RWPE2 (cell line): ENCODE results near the gene GFOD1.

Experiments
- ATAC-seq: fragments of 200-7000 bp; cut with Tn5 transposase; 3 replicates; pipeline ENCODE4 v1.9.1; 2021; ENCODE audit warnings: low read depth
- DNase-seq: peaks from one replicate; pipeline ENCODE4 v3.0.0-alpha.2; 2020; ENCODE audit warnings: low spot score
- H3K27ac ChIP-seq: fragments of 450-650 bp; 2 replicates; pipeline ENCODE4 v1.5.1; 2017; ENCODE audit warnings: mild to moderate bottlenecking; ENCODE audit not compliant: poor library complexity, severe bottlenecking
- H3K27me3 ChIP-seq: fragments of 250-450 bp; sonication (Bioruptor Pico); 2 replicates; pipeline ENCODE4 v1.5.1; 2021; ENCODE audit warnings: mild to moderate bottlenecking, moderate library complexity; ENCODE audit not compliant: insufficient read depth, poor library complexity, severe bottlenecking
- H3K36me3 ChIP-seq: fragments of 250-450 bp; sonication (Bioruptor Pico); 2 replicates; pipeline ENCODE4 v1.5.1; 2020; ENCODE audit warnings: low read depth, mild to moderate bottlenecking, moderate library complexity
- H3K4me1 ChIP-seq: fragments of 250-450 bp; sonication (Bioruptor Pico); 2 replicates; pipeline ENCODE4 v1.5.1; 2021; ENCODE audit warnings: mild to moderate bottlenecking, moderate library complexity; ENCODE audit not compliant: insufficient read depth, poor library complexity, severe bottlenecking
- H3K4me3 ChIP-seq: fragments of 250-450 bp; sonication (Bioruptor Pico); 2 replicates; pipeline ENCODE4 v1.5.1; 2021; ENCODE audit warnings: mild to moderate bottlenecking, moderate library complexity; ENCODE audit not compliant: severe bottlenecking
- H3K9me3 ChIP-seq: fragments of 250-450 bp; sonication (Bioruptor Pico); 2 replicates; pipeline ENCODE4 v1.5.1; 2021; ENCODE audit warnings: mild to moderate bottlenecking, moderate library complexity; ENCODE audit not compliant: severe bottlenecking
- TF ChIP-seq, protein P1 (sequence below): fragments of 450-650 bp; IDR thresholded peaks from one replicate; pipeline ENCODE4 v1.5.1; 2017; ENCODE audit warnings: mild to moderate bottlenecking, moderate library complexity; ENCODE audit not compliant: poor library complexity, severe bottlenecking

The GFOD1 gene

DNA sequence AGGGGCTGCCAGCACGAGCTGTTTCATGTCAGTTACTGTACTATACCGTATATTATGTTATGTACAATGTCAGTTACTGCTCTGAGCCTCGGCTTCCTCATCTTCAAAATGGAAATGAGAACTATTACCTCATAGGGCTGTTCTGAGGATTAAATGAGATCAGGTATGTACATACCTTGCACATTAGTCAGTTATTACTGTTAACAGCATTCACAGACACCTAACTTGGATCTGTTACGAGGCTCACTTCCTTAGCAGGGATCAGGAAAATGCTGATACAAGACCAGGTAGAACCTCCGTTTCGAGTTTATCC lies 89.4 kb downstream of the GFOD1 start:
- no peaks in the 10 kb centered on the region for H3K36me3 ChIP-seq
- no peak overlapping the region for H3K4me3 ChIP-seq
- peaks cover 40% of the 10 kb centered on the region for H3K4me1 ChIP-seq
- H3K27me3 ChIP-seq = no peaks in the 10 kb centered on the region
- DNase-seq (no peak), ATAC-seq (peak; percentile 92)
- peak overlapping the region; percentile 86 for H3K27ac ChIP-seq
- TF ChIP-seq, protein P1, sequence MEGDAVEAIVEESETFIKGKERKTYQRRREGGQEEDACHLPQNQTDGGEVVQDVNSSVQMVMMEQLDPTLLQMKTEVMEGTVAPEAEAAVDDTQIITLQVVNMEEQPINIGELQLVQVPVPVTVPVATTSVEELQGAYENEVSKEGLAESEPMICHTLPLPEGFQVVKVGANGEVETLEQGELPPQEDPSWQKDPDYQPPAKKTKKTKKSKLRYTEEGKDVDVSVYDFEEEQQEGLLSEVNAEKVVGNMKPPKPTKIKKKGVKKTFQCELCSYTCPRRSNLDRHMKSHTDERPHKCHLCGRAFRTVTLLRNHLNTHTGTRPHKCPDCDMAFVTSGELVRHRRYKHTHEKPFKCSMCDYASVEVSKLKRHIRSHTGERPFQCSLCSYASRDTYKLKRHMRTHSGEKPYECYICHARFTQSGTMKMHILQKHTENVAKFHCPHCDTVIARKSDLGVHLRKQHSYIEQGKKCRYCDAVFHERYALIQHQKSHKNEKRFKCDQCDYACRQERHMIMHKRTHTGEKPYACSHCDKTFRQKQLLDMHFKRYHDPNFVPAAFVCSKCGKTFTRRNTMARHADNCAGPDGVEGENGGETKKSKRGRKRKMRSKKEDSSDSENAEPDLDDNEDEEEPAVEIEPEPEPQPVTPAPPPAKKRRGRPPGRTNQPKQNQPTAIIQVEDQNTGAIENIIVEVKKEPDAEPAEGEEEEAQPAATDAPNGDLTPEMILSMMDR = peak; percentile 11
- H3K9me3 ChIP-seq = no peaks in the 10 kb centered on the region

DNA sequence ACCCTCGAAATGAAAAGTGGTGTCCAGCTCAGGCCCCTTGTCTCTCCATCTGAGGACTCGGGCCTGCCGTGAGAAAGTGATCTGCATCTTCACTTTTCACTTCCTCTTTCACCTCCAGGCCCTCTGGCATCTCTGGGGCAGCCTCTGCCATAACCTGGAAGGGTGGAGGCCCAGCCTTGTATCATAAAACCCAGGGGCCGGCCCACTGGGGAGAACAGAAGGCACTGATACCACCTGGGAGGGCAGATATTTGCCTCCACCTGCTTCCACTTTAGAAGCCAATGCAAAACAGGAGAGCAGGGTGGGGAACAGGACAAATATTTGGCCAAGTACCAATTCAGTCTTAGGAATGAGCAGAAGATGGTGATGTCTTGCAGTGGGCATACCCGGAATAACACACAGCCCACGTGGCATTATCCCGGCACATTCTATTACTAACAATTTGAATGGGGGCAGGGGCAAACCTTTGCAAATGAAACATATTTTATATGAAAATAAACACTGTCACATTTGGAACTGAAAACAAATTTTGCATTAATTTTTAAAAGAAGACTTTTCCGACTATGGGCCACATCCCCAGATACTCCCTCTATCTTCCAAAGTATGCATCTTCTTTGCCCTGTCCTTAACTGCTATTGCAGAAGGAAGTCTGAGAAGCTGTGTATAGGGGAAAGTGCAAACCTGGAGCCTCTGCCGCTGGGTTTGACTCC lies 89.9 kb downstream of the GFOD1 start:
- peaks cover 45% of the 10 kb centered on the region for H3K4me1 ChIP-seq
- H3K27me3 ChIP-seq = no peaks in the 10 kb centered on the region
- H3K36me3 ChIP-seq = no peaks in the 10 kb centered on the region
- TF ChIP-seq, protein P1 = peak; percentile 18
- H3K9me3 ChIP-seq = no peaks in the 10 kb centered on the region
- H3K4me3 ChIP-seq = no peak overlapping the region
- peak overlapping the region; percentile 86 for H3K27ac ChIP-seq
- DNase-seq = no peak
- ATAC-seq = peak; percentile 59

DNA sequence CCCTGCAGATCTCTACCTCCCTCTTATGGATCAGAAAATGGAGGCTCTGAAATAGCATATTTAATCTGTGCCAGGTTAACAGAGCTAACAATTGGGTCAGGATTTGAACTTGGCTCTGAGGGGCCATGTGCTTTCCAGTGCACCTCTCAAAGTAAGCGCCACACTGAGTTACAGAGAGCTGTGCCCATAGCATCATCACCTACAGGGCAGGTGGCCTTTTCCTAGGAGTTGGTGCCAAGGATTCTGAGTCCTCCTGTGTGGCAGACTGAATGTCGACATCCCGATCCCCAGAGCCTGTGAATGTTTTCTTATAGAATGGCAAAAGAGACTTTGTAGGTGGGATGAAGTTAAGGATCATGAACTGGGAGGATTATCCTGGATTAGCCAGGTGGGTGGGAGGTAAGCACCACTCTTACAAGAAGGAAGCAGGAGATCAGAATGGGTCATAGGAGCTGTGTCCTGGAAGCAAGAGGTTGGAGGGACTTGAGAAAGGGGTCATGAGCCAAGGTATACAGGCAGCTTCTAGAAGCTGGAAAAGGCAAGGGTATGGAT lies 91.1 kb downstream of the GFOD1 start:
- DNase-seq = no peak
- H3K9me3 ChIP-seq = no peaks in the 10 kb centered on the region
- H3K4me3 ChIP-seq = no peak overlapping the region
- H3K4me1 ChIP-seq = peaks cover 45% of the 10 kb centered on the region
- no peak for ATAC-seq
- no peaks in the 10 kb centered on the region for H3K36me3 ChIP-seq
- TF ChIP-seq, protein P1 = no peak
- H3K27me3 ChIP-seq = no peaks in the 10 kb centered on the region
- peak overlapping the region; percentile 86 for H3K27ac ChIP-seq

DNA sequence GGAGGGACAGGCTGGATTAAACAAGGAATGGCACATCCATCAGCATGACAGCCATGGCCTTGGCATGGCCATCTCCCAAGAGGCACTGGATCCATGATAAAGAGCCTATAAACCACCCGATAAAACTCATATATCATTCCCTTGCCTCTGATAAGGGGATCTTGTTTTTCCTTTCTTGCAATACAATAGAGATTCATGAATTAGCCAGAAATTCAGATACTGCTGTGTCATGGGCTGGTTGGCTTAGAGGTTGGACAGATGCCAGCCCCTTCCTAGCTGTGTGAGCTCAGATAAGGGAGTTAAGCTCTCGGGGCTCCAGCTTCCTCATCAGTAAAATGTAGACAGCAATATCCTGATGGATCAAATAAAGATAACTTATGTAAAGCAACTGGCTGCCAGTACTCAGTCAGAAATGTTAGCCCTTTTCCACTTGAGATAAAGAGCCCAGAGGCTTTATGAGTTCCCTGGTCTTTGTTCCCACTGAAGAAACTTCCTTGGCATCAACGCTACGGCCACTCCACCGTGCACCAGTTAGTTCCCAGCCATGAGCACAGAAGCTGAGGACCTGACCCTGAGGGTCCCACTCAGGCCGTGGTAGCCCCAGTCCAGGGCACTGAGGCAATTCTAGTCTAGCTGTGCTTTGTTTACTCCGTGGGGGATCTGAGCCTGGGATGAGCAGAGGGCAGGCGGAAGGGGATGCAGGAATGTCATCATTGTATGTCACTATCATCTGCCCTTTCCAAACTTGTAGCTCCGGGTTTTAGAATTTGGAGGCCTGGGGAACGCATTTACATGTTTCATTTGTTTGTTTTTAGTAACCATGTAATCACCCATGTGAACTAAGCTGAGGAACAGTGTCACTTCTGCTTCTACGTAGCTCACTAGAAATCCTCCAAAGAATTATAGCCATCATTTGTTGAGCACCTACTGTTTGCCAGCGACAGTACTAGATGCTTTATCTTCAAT lies 91.8 kb downstream of the GFOD1 start:
- Histone ChIP-seq H3K27ac (peak overlapping the region; percentile 24), H3K27me3 (no peaks in the 10 kb centered on the region), H3K4me3 (no peak overlapping the region), H3K4me1 (peaks cover 45% of the 10 kb centered on the region), H3K36me3 (no peaks in the 10 kb centered on the region), H3K9me3 (no peaks in the 10 kb centered on the region)
- TF ChIP-seq, protein P1 = no peak
- DNase-seq = peak; percentile 75
- no peak for ATAC-seq
